IPS DF 4.7 (cell line): ENCODE data around the gene PHLPP1.

ENCODE experiments used
- DNase-seq: peaks from one replicate; pipeline ENCODE4 v3.0.0-alpha.2; 2013; ENCODE audit warnings: low spot score; ENCODE audit errors: extremely low read depth

PHLPP1 gene

GRCh38 chr18:62935994-62936393 is 220.7 kb downstream of the PHLPP1 start:
- DNase-seq = no peak

DNA sequence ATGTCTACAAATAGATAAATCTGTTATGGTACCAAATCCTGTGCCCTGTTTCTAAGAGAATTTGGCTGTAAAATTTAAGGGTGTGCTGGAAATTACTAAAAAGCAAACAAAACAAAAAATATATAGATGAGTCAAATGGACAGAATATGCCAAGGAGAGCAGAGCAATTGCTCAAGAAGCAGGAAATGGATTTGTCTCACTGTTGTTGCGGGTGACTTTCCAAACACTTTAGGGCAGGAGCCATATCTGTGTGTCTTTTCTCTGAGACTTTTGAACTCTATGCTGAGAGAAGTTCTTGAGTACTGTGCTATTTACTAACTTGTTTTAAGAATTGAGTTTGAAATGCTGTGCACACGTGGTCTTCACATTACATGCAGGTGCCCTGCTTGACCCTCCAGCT is 221.7 kb downstream of the PHLPP1 start:
- DNase-seq = no peak

GRCh38 chr18:62938006-62938405 is 222.7 kb downstream of the PHLPP1 start:
- DNase-seq = no peak

GRCh38 chr18:62938487-62938886 is 223.1 kb downstream of the PHLPP1 start:
- no peak for DNase-seq

DNA sequence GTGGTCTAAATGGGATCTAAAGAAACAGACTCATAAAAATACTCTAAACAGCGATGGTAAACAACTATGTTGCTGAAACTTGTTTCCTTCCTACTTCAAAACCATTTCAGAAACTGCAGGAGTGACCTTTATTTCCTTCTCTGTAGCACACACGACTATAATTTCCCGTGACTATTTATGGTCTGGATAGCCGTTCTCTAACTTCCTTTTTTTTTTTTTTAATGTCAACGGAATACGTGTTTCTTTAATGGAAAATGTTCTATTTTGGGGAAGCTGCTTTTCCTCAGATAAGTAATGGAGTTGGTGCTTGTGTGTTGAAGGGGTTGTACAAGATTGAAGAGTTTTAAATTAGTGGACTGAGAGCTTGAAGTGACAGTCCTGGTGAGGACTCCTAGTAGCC is 224.1 kb downstream of the PHLPP1 start:
- no peak for DNase-seq

DNA sequence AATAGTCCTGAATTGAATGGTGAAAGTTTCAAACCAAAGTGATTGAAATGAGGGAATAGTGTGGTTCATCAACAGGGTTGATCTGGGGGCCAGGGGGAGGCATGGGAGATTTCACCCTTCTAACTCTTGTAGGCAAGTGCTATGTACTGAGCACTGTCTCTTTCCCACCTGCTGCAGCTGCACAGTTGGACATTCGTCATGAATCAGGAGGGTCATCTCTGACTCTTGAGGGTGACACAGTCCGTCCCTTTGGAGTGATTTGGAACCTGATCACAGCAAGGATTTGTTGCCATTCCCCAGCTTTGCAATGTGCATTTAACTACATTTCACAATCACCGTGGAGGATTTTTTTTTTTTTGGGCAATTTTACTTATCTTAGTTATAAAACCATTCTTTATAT is 224.6 kb downstream of the PHLPP1 start:
- DNase-seq = no peak

- no peak for DNase-seq
Measured at GRCh38 chr18:62942578-62942977, 227.2 kb downstream of the PHLPP1 start.

DNA sequence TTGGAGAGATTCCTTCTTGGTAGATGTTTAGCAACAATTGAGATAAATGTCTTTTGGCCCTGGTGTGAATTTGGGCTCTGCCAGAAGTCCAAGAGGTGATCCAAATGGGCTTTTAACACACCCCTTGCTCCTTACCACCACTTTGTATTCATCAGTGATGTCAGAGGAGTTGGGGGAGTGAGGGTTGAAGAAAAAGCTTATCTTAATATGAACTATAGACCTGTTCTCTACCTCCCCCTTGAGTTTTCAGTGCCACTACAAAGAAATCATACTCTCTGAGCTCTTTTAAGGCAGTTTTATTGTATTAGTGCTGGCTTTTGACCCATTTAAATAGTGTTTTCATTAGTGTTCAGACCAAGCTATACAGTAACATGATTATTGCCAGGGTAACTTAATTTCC is 229.1 kb downstream of the PHLPP1 start:
- no peak for DNase-seq

GRCh38 chr18:62948788-62949187 is 233.4 kb downstream of the PHLPP1 start:
- no peak for DNase-seq

DNA sequence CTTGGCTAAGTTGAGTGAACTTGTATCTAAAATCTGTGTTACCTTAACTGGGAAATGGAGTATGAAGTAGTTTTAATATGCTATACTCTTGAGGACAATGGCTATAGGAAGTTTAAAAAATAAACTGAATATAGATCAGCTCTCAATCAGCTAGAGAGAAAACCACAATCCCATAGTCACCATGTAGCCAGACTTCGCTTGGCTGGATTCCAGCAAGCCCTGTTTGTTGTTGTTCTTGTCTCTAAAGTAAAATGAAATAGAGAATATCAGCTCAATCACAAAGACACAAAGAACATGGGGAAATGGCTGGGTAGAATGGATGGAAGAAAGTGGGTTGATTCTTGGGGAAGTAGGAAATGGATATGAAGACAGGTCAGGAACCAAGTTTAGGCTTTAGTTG is 234.9 kb downstream of the PHLPP1 start:
- DNase-seq = no peak

- DNase-seq = no peak
Measured at GRCh38 chr18:62952807-62953206, 237.5 kb downstream of the PHLPP1 start.

GRCh38 chr18:62953663-62954062 is 238.3 kb downstream of the PHLPP1 start:
- DNase-seq = no peak

DNA sequence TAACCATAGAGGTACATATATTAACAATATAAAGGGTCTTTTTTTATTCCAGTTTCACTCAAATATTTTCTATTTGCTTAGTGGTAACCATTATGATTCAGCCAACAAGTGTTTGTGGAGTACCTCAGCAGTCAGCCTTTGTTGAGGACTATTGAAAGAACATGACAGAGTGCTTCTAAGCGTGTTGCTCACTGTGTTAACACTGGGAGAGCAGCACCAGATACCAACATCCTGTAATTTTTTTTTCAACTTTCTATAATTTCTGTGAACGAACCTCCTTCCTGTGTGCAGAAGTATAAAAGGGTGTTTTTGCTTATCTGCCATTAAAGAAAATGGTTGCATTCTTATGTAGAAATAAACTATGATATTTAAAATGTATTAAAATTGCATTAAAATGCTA is 239.0 kb downstream of the PHLPP1 start:
- no peak for DNase-seq

DNA sequence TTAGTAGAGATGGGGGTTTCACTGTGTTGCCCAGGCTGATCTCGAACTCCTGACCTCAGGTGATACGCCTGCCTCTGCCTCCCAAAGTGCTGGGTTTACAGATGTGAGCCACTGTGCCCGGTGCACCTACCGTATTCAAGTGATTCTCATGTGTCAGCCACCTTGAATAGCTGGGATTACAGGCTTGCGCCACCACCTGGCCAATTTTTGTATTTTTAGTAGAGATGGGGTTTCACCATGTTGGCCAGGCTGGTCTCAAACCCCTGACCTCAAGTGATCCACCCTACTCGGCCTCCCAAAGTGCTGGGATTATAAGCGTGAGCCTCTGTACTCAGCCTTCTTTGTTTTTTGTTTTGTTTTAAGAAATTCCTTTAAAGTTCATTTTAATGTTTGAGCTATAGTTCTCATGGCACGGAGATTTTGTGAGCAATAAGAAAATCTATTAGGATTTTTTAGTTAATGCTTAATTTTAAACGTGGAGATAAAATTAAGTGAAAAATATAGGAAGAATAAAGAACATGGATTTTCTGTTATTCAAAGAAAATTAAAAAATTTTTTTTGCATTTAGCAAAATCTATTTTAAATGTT is 242.6 kb downstream of the PHLPP1 start:
- DNase-seq = no peak

GRCh38 chr18:62959481-62959880 is 244.1 kb downstream of the PHLPP1 start:
- no peak for DNase-seq

DNA sequence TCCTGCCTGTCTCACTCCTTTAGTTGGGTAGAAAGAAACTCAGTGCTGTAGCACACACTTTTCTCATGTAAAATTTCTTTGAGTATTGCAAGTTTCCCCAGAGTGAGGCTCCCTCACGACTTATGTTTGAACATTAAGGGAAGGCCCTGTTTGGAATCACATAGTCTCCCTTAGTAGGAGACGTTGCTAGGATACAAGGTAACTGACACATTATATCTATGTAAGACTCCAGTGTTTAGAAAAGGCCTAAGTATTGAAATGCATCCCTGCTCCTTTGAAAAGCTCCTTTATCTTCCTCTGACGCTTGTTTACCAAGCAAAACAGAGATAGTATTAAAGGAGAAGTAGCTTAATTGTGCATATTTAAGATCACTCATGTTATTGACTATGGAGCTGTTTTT is 248.2 kb downstream of the PHLPP1 start:
- DNase-seq = no peak

DNA sequence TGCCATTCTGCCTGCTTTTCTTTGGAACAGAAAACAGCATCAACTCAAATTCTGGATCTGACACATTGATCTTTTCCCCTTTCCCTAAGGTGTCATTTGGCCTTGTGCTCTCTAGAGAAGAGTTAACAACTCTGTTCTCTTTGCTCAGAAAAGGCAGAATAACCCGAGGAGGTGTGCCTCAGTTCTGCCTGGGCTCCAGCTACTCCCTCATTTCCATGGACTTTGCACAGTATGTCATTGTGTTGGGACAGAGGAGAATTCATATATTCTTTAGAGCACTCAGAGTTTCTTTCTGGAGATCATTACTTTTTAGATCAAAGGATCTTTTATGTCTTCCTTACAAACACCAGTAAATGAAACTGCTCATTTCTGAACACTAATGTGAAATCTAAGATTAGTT is 249.1 kb downstream of the PHLPP1 start:
- DNase-seq = no peak

GRCh38 chr18:62967089-62967488 is 251.7 kb downstream of the PHLPP1 start:
- DNase-seq = no peak

GRCh38 chr18:62973689-62974088 is 258.3 kb downstream of the PHLPP1 start:
- no peak for DNase-seq

GRCh38 chr18:62974388-62974787 is 259.0 kb downstream of the PHLPP1 start:
- no peak for DNase-seq

DNA sequence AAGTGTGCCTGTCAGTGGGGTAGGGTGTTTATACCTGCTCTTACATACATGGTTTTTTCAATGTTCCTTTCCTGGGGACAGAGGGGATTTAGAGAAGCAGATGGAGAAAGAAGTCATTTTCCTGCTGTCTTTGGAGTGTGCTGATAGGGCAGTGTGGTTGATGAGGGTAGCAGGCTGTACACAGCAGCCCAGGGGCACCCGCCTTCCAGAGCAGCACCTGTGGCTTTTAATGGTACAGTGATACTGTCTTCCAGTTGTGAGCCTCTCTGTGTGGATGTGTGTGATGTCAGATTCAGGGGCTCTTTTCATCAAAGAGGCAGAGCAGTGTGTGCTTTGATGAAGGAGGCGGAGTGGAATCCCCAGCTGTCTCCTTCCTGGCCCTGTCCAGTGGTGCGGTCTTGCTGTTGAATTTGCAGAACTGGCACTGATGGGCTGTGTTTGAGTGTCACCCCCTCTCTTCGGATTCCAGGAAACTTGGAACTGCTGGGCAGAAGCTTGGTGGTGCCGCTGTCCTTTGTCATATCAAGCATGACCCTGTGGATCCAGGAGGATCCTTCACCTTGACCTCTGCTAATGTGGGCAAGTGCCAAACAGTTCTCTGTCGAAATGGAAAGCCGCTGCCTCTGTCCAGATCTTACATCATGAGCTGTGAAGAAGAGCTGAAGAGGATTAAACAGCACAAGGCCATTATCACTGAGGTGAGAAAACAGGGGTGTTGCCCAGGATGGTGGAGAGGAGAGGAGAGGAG is 259.8 kb downstream of the PHLPP1 start:
- no peak for DNase-seq

- DNase-seq = no peak
Measured at GRCh38 chr18:62975785-62976184, 260.4 kb downstream of the PHLPP1 start.

DNA sequence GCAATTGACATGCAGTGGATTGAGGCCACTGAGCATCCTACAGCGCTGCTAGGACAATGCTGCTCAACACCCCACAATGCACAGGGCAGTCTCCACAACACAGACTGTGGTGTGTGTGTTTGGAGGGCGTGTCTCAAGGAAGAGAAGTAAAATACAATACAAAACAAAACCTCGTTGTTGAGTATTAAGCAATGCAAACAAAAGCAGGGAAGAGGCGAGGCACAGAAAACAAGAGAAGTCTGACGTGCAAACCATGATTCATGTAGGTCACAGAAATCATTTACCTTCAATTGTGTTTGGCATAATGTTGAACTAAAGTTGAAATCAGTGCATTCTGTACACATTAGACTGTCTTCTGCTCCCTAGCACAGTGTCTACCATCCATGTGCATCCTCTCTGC is 260.9 kb downstream of the PHLPP1 start:
- no peak for DNase-seq
